GM18519 (cell line): ENCODE data around the gene AGBL1.
"Not testable (repeated sequence)": the region's sequence is repeated elsewhere in the genome, so short reads cannot be mapped to it uniquely, and the experiment has no call there.

Source experiments
- ATAC-seq: cut with Tn5 transposase; IDR thresholded peaks from one replicate; pipeline ENCODE4 v1.9.1; 2021; ENCODE audit warnings: mild to moderate bottlenecking, moderate library complexity; ENCODE audit not compliant: unreplicated experiment, low FRiP score

AGBL1 gene

DNA sequence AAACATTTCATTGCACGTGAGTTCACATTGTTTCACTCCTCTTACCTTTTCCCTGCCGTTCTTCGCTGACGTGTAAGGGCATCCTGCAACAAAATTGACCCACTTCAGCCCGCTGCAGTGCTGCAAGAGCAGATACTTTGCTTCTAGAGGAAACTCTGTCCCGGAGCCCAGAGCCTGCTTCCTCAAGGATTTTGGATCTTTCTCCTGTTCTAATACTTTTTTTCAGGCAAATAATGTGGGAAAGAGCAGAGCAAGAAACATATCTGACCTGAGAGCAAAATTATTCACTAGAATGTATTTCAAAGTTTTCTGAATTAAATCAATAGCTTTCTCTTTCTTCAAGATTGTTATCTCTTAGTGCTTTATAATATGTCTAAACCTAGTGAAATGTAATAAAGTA is 303.9 kb downstream of the AGBL1 start:
- ATAC-seq: no peak

DNA sequence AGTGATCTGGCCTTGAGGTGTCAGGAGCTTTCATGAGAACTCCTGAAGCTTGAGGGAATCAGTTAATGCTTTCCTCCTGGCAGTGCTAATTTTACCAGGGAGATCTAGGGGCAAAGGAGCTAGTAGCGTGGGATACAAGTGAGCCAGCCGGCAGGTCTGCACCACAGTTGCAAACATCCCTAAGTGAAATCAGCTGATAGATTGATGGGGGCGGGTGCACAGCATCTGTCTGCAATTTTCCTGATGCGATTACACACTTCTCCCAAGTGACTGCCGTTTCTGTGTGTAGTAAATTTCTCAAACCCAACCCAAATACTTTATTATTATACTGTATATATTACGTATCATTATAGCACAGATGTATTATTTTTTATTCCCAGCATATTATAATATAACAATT is 304.5 kb downstream of the AGBL1 start:
- ATAC-seq: no peak

DNA sequence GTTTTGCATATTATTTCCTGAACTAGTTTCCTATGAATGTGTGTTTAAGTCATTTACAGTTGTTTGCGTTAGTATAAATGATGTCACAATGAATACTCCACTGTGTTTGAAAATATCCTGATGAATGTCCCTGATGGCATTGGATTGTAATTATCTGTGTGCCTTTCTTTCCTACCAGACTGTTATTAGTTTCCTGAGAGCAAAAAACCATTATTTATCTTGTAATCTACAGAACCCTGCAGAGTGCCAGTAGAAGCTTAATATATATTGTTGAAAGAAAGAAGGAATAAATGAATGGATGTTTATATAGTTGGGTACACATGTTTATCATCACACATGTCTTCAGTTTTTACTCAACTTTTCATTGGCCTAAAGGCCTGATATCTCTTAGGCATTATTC is 312.6 kb downstream of the AGBL1 start:
- ATAC-seq: no peak

DNA sequence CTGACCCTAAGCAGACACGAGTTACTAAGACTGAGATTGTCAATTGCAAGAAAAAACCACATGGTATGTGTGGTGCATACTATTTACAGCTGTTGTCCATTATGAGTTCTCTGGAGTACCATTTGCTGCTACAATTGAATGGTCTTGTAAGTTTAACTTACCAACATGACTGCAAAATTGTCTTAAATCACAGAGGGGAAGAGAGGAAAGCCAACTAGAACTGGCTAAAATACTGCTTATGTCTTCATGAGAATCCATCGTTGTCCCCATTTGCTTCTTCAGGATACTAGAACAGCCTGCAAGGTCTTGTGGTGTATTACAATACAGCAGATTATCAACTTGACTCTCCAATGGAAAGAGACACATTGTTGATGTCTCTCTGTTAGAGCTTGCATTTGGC is 313.2 kb downstream of the AGBL1 start:
- ATAC-seq: no peak

DNA sequence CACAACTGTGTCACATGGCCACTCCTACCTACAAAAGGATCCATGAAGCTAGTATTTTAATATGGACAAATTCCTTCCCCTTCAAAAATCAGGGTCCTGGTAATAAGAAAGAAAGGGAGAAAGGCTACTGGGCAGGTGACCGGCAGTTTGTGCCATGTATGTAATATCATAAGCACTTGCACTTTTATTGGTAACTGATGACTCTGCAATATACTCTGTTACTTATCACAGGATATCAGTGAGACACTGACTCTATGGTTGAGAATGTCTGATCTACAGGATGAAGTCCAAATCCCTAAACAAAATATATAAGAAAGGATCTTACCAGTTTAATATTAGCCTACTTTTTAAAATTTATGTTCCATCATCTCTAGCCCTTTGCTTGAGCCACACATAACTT is 315.2 kb downstream of the AGBL1 start:
- ATAC-seq: no peak

DNA sequence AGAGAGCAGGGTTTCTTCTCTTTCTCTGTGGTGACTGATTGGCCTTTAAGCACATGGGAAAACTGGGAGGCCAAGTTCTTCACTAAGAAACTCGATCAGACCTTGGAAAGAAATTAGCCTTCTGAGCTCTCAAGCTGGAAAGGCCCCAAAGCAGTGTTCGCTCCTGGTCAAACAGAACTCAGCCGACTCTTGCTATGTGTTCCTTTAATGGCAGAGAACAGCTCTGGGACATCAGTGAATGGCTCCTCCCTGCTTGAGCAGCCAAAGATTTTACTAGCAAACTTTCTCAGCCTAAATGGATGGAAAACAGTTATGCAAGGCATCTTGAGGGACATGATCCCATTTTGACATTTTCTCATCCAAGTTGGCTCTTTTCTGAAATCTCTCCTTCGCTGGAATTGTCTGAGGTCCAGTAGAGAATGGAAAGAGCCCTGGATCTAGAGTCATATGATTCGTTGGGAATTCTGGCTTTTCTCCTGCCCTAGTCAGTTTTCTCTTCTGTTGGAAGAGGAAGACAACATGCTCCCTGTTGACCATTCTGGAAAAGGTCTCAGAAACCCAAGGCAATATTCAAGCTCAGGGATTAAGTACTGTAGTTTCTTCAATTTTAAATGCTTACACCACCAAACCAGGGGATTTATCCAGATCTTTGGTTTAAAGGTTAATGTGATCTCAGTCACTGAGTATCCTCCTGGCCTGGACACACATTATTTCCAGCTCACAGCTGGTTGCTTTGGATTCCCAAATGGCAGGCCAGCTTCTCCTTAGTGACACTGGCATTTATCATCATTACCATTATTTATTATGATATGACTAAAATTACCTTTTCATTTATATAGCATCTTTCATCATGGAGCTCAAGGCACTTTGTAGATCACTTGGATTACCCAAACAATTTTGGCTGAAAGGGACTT is 319.6 kb downstream of the AGBL1 start:
- ATAC-seq: no peak

DNA sequence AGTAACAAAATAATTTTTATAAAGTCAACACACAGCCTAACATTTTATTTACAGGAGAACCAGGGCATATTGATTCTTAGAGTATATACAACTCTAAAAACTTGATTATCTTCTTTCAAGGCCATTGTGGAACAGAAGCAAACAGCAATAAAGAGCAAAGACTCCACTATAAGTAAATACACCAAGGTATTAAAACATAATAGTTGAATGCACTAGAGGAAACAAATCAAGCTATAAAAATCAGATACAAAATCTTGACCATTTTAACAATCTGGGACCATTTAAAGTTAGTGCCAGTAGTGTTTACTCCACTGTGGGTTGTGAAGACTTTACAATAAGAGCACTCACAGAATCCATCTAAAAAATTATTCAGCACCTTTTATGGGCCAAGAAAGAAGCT is 323.6 kb downstream of the AGBL1 start:
- no peak for ATAC-seq

DNA sequence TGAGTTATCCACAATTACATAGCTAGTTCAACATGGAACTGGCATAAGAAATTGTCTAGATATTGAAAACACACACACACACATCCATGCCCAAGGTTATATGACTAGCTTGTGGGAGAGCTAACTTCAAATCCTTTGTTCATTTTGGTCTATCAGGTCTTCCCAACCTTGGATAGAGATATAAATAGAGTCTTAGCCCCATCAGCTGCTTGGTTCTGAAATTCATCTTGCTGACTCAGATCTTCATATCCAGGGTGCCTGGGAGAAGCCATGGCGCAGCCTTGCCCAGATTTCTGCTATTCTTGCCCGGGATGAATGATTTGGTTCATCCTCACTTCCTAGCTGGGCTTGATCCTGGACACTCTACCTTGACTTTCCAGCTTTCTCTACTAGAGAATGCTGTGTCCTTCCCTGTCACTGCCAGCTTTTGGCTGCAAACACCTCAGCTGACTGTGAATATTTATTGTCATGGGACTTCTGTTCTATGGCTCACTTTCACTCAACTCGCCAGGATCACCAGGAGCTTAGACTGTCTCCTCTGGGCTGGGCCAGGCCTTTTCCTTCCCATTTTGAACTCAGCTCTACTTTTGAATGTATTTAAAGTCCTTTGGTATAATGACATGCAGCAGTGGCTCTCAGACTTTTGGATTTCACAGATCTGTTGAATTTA is 324.4 kb downstream of the AGBL1 start:
- ATAC-seq: no peak

DNA sequence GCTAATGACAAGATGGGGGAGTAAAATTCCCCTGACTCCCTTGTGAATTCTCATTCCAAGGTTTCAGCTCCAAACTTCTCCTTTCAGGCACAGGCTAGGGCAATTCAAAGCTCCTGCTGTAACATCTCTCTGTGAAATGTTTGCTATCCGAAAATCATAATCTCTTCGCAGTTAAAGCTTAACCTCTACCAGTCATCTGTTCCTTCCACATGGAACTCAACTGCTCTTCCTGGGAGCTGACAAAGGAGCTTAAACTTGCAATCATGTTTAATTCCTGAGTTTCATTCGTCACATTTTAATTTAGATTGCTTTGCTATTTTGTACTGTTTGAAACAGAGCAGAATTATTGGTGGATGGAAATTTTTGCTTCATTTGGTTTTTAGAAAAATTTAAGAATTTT is 328.6 kb downstream of the AGBL1 start:
- ATAC-seq: no peak

DNA sequence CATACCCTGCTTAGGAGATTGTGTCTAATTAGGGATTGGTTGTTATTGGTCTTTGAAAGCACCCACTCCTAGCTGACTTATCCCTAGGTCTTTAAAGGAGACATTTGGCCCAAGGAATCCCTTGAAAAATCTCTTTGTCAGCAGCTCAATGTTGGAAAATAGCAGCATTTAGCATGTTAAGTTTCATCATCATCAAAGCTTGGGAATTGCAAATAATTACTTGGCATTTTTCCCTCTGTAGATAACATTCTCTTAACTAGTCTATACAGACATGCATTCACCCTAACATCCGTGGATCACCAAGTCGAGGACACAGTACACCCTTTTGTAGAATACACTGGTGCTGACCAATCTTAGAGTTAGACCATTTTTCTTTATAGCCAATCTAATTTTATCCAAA is 332.2 kb downstream of the AGBL1 start:
- no peak for ATAC-seq

DNA sequence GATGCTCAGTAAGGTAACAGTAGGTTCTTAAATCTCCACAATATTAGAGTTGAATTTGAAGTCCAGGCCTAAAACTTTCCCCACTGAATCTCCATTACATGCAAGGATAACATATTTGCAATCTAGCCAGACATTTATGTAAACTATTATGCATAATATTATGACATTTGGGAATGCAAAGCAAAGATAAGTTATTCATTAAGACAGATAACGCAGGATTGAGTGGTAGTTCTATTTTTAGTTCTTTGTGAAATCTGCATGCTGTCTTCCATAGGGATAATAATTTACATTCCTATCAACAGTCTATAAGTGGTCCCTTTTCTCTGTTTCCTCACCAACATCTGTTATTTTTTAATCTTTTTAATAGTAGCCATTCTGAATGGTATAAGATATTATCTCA is 333.5 kb downstream of the AGBL1 start:
- no peak for ATAC-seq

DNA sequence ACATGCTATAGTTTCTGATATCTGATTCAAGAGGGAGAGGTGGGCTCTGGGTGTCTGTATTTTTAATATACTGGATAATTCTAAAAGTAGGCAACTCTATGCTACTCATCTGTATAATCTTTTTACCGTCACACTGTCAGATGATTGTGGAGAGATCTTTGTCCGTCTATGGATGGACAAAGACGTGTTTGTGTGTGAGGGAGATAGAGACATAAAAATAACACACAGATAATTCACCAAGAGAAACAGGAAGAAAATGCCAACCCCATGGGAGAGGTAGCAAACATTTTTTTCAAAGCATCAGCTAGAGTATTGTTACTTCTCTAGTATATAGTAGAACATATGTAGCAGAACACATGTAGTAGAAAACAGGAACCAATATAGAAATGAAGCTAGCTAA is 346.1 kb downstream of the AGBL1 start:
- no peak for ATAC-seq

DNA sequence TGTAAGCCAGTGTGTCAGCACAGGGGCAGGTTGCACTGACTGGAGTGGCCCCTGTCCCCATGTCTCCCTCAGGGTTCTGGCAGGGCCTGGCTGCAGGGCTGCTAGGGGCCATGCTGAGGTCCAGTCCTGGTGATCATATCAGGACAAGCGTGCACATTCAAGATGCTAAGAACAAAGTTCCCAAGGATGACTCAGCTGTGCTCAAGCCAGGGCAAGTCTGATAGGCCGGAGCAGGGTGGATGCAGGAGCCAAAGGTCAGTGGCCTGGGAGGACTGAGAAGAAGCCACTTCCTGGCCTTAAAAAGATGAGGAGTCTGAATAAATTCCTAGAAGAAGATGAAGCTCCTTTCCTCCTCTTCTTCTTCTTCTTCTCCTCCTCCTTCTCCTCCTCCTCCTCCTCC is 353.2 kb downstream of the AGBL1 start:
- ATAC-seq: no peak

DNA sequence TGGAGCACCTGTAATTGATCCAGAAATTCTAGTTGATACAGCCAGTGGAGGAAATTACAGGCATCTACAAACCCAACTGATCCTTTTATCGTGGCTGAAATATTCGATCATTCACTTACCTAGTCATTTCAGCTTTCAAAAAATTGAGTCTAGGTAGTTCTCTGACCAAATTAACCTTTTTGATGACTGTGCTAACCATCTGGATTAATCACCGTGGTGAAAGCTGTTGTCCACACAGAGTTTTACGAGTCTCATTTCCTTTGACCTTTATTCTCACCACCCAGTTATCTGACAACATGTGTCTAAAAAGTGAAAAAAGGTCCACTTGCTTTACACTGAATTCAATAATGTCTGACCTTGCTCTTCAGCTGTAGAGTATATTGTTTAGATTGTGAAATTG is 354.3 kb downstream of the AGBL1 start:
- ATAC-seq: no peak

DNA sequence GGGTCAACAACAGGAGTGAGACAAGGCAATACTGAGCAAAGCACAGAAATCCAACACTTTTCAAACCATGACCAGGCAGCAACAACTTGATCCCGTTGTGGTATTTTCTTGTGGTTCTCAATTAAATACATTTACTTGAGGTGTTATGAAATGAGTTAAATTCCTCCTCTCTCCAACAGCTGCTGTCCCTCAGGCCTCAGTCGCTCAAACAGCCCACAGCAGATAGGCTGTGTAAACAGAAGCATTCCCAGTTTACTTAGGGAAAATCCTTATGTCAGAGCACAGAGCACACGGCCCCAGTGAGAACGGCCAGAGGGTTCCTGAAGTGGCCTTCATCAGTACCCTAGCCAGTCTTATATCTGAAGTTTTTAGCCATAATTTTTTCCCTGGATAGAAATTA is 359.9 kb downstream of the AGBL1 start:
- ATAC-seq: no peak

DNA sequence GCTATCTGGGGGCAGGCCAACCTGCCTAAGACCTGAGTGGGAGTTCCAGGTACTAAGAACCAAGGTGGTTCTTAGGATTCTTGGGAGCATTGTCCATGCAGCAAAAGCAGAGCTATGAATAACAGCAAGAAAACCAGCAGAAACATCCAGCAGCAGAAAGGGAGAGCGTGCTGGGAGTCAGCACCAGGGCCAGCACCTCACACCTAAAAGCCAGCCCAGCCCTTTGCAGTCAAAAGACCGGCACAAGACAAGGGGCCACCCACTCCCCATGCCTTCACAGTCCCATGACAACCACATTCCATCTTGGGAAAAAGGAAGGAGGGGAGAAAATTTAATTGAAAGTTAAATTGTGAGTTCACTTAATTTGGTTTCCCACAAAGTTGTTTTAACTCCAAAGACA is 364.9 kb downstream of the AGBL1 start:
- ATAC-seq: no peak

DNA sequence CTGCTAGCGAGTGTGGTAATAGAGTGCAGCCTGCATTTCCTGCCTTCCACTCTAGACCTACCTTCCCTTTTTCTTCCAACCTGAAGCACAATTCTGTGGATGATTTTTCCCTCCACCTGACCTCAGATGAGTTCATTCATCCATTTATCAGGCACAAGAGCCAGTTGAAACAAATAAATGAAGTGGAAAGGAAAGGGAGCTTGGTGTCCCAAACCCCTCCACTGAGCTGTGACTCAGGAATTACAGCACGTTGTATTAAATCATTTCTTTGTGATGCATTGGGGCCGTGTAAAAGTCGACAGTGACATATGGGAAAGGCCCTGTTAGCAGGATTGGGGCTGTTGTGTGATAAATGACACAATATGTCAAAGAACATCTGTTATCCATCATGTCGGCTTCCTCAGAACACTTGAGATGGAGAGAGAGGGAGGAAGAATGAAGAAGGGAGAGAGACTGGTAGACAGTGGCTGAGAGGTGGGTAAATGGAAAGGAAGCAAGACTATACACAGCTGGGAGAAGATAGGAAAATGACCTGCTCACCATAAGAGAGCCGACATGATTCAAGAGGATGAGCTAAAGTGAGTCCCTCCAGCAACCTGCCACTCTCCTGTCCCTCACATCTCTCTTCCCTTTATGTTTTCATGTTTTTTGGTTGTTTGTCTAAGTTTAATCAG is 366.0 kb downstream of the AGBL1 start:
- ATAC-seq: no peak

DNA sequence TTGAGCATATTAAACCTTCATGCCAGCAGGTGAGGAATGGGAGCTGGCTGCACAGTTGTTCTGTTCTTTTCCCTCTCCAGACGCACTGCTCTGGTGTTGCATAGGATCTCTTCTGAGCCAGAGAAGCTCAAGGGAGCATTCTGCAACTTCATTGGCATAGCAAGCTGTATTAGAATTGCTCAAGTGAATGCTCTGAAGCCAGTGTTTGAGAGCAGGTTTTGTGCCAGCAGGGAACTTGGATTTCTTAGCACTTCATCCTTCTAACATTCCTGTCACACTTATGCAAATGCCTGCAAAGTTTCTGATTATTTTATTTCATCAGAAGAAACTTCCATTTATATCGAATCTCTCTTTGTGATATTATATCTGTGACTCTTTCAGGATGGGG is 366.6 kb downstream of the AGBL1 start:
- ATAC-seq: no peak

DNA sequence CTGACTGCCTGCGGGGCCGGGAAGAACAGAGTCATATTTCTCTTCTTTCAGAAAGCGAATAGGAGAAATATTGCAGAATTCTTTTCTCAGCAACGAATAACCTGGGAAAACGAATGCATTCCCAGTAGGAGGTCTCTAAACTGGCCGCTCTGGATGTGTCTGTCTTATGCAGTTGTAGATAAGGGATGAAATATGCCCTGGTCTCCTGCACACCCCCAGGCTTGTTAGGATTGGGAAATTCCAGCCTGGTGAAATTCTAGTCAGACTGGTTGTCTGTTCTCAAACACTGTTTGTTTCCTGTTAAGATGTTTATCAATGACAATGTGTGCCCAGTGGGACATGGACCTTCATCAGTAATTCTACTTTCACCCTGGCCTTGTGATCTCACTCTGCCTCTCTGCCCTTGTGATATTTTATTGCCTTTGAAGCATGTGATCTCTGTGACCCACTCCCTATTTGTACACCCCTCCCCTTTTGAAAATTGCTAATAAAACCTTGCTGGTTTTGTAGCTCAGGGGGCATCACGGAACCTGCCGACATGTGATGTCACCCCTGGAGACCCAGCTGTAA is 385.9 kb downstream of the AGBL1 start:
- ATAC-seq: not testable (repeated sequence)

DNA sequence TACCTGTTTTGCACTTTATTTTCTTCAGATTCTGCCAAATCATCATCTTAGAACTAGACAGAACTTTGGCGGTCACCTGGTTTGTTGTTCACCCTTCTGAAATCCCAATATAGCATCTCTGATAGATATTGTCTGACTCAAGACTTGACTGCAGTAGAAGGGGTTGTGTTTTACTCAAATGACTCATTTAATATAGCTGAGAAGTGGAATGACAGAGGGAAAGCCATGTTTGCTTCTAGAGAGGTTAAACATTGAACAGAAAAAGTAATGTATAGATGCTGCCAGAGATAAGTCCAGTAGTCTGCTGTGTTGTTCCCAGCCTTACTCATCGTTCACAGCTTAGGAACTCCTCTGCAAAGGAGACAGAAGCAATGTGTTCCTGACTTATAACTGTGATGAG is 402.0 kb downstream of the AGBL1 start:
- ATAC-seq: no peak

DNA sequence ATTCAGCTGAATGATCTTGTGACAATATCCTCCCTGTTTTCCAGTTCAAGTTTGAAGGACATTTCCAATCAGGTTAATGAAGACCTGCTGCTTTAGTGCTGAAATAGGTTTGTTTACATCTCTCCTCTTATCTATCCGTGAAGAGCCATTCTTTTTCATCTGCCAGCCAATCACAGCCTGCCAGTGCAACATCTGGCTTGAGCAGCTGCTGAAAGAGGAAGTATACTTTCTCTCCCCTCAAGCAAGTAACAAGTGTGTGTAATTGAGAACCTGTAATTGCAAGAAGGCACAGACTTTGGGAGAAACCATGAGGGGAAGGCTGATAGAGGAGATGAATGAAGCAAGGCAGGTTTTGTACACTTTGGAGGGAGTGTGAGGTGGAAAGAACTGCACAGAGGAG is 404.3 kb downstream of the AGBL1 start:
- peak; percentile 81 for ATAC-seq
